ENCODE data around the gene CDKN2B.

CDKN2B gene

DNA sequence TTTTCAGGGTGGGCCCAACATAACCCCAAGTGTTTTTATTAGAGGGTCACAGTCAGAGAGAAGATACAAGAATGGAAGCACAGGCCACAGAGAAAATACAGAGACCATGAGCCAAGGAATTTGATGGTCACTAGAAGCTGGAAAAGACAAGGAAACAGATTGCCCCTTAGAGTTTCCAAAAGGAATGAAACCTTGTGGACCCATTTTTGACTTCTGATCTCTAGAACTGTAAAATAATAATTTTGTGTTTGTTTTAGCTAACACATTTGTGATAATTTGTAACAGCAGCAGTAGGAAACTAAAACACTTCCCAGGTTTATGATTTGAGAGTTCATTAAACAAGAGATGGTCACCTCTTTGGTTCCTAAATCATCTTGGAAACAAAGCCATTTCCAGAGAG lies 36.7 kb downstream of the CDKN2B start:
- Histone ChIP-seq H3K9me3 (ENCODE audit: control insufficient read depth, insufficient read depth, low read length) (no peaks in the 10 kb centered on the region), H3K9me2 (replicated peaks; ENCODE audit: control insufficient read depth, low read length) (no peaks in the 10 kb centered on the region), H3F3A (ENCODE audit: control insufficient read depth, insufficient read depth) (no peaks in the 10 kb centered on the region), H4K20me1 (ENCODE audit: control insufficient read depth, insufficient read depth, low read depth, low read length) (no peaks in the 10 kb centered on the region), H3K27ac (ENCODE audit: low read depth, low read length) (no peak overlapping the region), H3K27me3 (ENCODE audit: control insufficient read depth, low read length) (no peaks in the 10 kb centered on the region), H3K4me2 (ENCODE audit: low read length) (no peak overlapping the region), H3K4me1 (ENCODE audit: control insufficient read depth, low read length) (no peaks in the 10 kb centered on the region), H3K4me3 (ENCODE audit: low read length) (no peak overlapping the region), H3K79me2 (ENCODE audit: control insufficient read depth, low read length) (no peaks in the 10 kb centered on the region), H3K36me3 (ENCODE audit: control insufficient read depth, low read length) (no peaks in the 10 kb centered on the region)
- TF ChIP-seq, protein P1, sequence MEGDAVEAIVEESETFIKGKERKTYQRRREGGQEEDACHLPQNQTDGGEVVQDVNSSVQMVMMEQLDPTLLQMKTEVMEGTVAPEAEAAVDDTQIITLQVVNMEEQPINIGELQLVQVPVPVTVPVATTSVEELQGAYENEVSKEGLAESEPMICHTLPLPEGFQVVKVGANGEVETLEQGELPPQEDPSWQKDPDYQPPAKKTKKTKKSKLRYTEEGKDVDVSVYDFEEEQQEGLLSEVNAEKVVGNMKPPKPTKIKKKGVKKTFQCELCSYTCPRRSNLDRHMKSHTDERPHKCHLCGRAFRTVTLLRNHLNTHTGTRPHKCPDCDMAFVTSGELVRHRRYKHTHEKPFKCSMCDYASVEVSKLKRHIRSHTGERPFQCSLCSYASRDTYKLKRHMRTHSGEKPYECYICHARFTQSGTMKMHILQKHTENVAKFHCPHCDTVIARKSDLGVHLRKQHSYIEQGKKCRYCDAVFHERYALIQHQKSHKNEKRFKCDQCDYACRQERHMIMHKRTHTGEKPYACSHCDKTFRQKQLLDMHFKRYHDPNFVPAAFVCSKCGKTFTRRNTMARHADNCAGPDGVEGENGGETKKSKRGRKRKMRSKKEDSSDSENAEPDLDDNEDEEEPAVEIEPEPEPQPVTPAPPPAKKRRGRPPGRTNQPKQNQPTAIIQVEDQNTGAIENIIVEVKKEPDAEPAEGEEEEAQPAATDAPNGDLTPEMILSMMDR (IDR thresholded peaks at IDR 0.05; ENCODE audit: low read depth, low read length, poor library complexity, severe bottlenecking) = no peak
- TF ChIP-seq EZH2phosphoT487 (IDR thresholded peaks at IDR 0.05; ENCODE audit: borderline replicate concordance, low read length) = no peak

DNA sequence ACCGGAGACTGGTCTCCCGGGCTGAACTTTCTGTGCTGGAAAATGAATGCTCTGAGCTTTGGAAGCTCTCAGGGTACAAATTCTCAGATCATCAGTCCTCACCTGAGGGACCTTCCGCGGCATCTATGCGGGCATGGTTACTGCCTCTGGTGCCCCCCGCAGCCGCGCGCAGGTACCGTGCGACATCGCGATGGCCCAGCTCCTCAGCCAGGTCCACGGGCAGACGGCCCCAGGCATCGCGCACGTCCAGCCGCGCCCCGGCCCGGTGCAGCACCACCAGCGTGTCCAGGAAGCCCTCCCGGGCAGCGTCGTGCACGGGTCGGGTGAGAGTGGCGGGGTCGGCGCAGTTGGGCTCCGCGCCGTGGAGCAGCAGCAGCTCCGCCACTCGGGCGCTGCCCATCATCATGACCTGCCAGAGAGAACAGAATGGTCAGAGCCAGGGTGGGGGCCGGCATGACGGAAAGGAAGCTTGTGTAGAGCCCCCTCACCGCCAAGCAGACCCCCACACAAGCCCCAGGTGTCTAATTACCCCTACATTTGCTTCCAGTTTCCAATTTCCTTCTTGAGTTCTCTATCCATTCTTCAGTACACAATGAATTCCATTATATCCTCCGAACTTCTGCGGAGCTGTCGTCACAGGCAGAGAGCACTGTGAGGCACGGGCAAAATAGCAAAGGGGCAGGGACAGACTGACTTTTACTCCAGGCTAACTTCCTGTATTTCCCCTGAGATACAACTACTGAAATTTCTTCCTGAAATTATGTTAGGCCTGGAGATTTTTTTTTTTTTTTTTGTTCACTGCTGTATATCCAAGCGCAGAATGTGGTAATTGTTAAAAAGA lies 38.1 kb downstream of the CDKN2B start:
- Histone ChIP-seq H3K4me1 (ENCODE audit: control insufficient read depth, low read length) (no peaks in the 10 kb centered on the region), H3K4me2 (ENCODE audit: low read length) (no peak overlapping the region), H3K4me3 (ENCODE audit: low read length) (no peak overlapping the region), H3K9me3 (ENCODE audit: control insufficient read depth, insufficient read depth, low read length) (no peaks in the 10 kb centered on the region), H3K27ac (ENCODE audit: low read depth, low read length) (no peak overlapping the region), H3K79me2 (ENCODE audit: control insufficient read depth, low read length) (no peaks in the 10 kb centered on the region), H3K9me2 (replicated peaks; ENCODE audit: control insufficient read depth, low read length) (no peaks in the 10 kb centered on the region), H3K27me3 (ENCODE audit: control insufficient read depth, low read length) (no peaks in the 10 kb centered on the region), H4K20me1 (ENCODE audit: control insufficient read depth, insufficient read depth, low read depth, low read length) (no peaks in the 10 kb centered on the region), H3F3A (ENCODE audit: control insufficient read depth, insufficient read depth) (no peaks in the 10 kb centered on the region), H3K36me3 (ENCODE audit: control insufficient read depth, low read length) (no peaks in the 10 kb centered on the region)
- no peak for TF ChIP-seq EZH2phosphoT487 (IDR thresholded peaks at IDR 0.05; ENCODE audit: borderline replicate concordance, low read length)
- TF ChIP-seq, protein P1 (IDR thresholded peaks at IDR 0.05; ENCODE audit: low read depth, low read length, poor library complexity, severe bottlenecking) = no peak

DNA sequence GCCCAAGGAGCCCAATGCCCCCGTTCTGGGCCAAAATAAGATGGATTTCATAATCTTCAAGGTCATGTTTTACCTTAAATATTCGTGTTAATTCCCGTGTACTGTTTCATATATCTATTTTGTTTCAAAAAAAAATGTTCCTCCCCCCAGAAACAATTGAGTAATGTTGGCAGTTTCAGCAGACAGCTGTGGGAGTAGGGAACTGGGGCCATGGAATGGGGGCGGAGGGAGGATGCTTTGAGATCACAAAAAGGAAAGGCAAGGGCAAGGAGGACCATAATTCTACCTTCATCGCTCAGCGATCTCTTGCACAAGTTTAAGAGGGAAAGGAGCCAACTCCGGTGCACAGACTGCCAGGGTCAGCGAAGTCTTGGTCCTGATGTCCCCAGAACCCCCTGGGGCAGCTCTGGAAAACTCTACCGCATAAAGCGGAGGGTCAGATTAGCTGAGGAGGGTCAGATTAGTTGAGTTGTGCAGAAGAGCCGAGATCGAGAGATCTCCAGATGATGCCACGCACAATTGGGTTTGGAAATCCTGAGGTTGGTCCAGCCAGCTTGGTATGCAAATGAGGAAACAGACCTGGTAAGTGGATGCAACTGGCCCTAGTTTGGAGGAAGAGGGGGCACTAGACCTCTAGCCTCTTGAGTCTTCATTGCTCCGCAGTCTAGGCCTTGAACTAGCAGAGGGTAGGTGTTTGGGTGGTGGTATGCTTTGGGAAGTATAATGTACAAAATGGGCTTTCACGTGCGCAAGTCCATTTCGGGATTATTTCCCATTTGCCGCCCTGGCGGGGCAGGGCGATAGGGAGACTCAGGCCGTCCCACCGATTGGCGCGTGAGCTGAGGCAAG lies 38.9 kb downstream of the CDKN2B start:
- Histone ChIP-seq H3F3A (ENCODE audit: control insufficient read depth, insufficient read depth) (no peaks in the 10 kb centered on the region), H3K36me3 (ENCODE audit: control insufficient read depth, low read length) (no peaks in the 10 kb centered on the region), H3K27ac (ENCODE audit: low read depth, low read length) (no peak overlapping the region), H3K27me3 (ENCODE audit: control insufficient read depth, low read length) (no peaks in the 10 kb centered on the region), H3K4me3 (ENCODE audit: low read length) (no peak overlapping the region), H3K79me2 (ENCODE audit: control insufficient read depth, low read length) (no peaks in the 10 kb centered on the region), H3K9me3 (ENCODE audit: control insufficient read depth, insufficient read depth, low read length) (no peaks in the 10 kb centered on the region), H3K4me1 (ENCODE audit: control insufficient read depth, low read length) (no peaks in the 10 kb centered on the region), H4K20me1 (ENCODE audit: control insufficient read depth, insufficient read depth, low read depth, low read length) (no peaks in the 10 kb centered on the region), H3K4me2 (ENCODE audit: low read length) (no peak overlapping the region), H3K9me2 (replicated peaks; ENCODE audit: control insufficient read depth, low read length) (no peaks in the 10 kb centered on the region)
- no peak for TF ChIP-seq EZH2phosphoT487 (IDR thresholded peaks at IDR 0.05; ENCODE audit: borderline replicate concordance, low read length)
- TF ChIP-seq, protein P1 (IDR thresholded peaks at IDR 0.05; ENCODE audit: low read depth, low read length, poor library complexity, severe bottlenecking) = no peak
